Stimulated activated naive B cell treated with anti-CD40 and anti-IgM and Interleukin-4, amounts not matched to agents 10 μg/mL and 1 μg/mL and 100 μg/mL, for 72 hours (primary cell): ENCODE data around the gene CETN1.

Experiments used
- ATAC-seq, 2 donors: fragments of 150-1000 bp; cut with Tn5 transposase; replicated peaks; 2 replicates each; pipeline ENCODE4 v1.10.0; 2021; ENCODE audit warnings: moderate library complexity in 1 of 2
- DNase-seq: peaks from one replicate; pipeline ENCODE4 v3.0.0; 2021
- H3K27ac Mint-ChIP-seq: one replicate; pipeline ENCODE4 v1.8.0; 2022; ENCODE audit warnings: mild to moderate bottlenecking, mixed read lengths
- H3K27me3 Mint-ChIP-seq, 2 donors: one replicate each; pipeline ENCODE4 v1.8.0; 2022; ENCODE audit warnings: mixed read lengths in 2 of 2
- H3K36me3 Mint-ChIP-seq, 2 donors: one replicate each; pipeline ENCODE4 v1.8.0; 2022; ENCODE audit warnings: mixed read lengths in 2 of 2, mild to moderate bottlenecking in 1 of 2
- H3K4me1 Mint-ChIP-seq, 2 donors: one replicate each; pipeline ENCODE4 v1.8.0; 2022; ENCODE audit warnings: mixed read lengths in 2 of 2, mild to moderate bottlenecking in 1 of 2
- H3K4me3 Mint-ChIP-seq, 2 donors: one replicate each; pipeline ENCODE4 v1.8.0; 2022; ENCODE audit warnings: mild to moderate bottlenecking in 2 of 2, mixed read lengths in 2 of 2, moderate library complexity in 1 of 2
- H3K9me3 Mint-ChIP-seq, 2 donors: one replicate each; pipeline ENCODE4 v1.8.0; 2022; ENCODE audit warnings: mixed read lengths in 2 of 2, mild to moderate bottlenecking in 1 of 2

The CETN1 gene

DNA sequence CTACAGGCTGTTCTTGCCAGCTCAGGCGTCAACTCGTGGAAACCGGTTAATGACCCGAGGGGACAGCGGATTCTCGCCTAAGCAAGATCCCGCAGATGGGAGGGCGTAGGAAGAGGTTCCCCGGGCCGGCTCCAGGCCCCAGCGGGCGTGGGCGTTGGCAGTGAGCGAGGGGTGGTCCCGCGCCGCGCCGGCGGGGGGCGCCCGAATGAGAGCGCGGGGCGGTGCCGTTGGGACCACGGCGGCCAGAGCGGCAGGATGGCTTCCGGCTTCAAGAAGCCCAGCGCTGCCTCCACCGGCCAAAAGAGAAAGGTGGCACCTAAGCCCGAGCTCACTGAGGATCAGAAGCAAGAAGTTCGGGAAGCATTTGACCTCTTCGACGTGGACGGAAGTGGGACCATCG is at the start of gene CETN1:
Gene CETN1 (plus strand): TSS at position 227 of the 400 bp plus-strand sequence. CDS start 29 bp downstream, at position 256.
- Mint-ChIP-seq H3K4me3 (no peak within 1 kb of the TSS), H3K9me3 (peaks cover 4 to 8% of the 10 kb centered on the region in 2 donors), H3K4me1 (no peaks in the 10 kb centered on the region), H3K27ac (no peak within 1 kb of the TSS), H3K27me3 (peaks cover 14 to 16% of the 10 kb centered on the region in 2 donors), H3K36me3 (no peaks in the 10 kb centered on the region)
- DNase-seq (no peak), ATAC-seq (no peak)

DNA sequence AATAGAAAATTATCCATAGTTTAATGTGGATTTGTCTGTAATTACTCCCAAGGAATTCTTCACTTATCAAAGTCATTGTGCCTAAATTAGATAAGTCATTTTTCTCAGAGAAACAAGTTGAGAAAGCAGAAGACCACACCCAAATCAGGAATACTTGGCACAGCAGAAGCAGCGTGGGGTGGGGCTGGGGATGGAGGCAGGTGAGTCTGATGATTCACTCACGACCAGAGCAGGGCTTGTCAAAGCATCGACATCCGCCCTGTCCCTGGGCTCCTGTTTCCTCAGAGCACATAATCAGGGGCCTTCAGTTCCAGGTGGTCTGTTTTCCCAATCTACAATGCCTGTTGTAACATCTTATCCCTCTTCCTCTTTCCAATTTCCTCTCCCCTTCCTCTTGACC is 48.2 kb upstream of the CETN1 start:
- peaks cover 0 to 3% of the 10 kb centered on the region in 2 donors for H3K27me3 Mint-ChIP-seq
- no peak overlapping the region for H3K27ac Mint-ChIP-seq
- no peaks in the 10 kb centered on the region for H3K4me1 Mint-ChIP-seq
- H3K4me3 Mint-ChIP-seq = no peak overlapping the region
- ATAC-seq (no peak), DNase-seq (no peak)
- no peaks in the 10 kb centered on the region for H3K36me3 Mint-ChIP-seq
- H3K9me3 Mint-ChIP-seq = no peaks in the 10 kb centered on the region

DNA sequence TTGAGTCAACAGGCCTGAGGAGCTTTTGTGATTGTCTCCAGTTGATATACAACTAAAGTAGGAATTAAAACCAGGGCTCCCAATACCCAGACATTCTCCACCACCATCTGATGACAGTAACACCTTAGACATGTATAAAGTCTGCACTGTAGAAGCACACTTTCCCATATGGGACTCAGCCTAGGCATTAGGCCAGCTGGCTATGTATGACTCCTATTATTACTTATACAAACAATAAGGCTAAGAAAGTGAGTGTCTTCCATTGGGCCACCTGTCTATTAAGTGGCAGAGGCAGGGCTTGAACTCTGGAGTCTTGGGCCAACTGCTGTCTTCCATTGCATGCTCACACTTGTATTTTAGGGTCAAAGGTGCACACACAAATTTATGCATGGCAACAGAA is 47.5 kb upstream of the CETN1 start:
- H3K4me3 Mint-ChIP-seq = no peak overlapping the region
- peaks cover 0 to 3% of the 10 kb centered on the region in 2 donors for H3K27me3 Mint-ChIP-seq
- H3K36me3 Mint-ChIP-seq = no peaks in the 10 kb centered on the region
- ATAC-seq (no peak), DNase-seq (no peak)
- no peak overlapping the region for H3K27ac Mint-ChIP-seq
- no peaks in the 10 kb centered on the region for H3K9me3 Mint-ChIP-seq
- no peaks in the 10 kb centered on the region for H3K4me1 Mint-ChIP-seq

DNA sequence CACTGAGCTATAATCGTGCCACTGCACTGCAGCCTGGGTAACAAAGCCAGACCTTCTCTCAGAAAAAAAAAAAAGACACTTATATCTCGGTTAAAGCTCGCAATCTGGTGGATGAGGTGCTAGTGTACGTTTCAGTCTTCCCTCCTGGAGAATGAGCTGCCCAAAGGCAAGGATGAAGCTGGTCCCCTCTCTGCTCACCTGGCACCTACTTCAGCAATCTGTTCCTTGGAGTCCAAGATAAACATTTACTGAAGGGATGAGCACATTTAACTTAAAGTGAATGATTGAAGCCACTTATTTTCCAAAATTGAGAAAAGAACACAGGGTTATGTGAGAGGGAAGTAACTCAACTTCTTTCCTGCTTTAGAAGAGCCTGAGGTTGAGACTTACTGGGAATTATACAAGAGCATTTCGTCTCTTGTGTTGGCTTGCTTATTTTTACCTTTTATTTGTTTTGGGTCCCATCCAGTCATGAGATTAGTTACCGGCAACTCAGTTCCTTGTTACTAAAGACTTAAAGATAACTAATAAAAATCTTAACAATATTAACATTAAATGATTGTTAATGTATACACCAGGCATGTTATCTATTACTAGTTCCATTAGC is 46.1 kb upstream of the CETN1 start:
- H3K27ac Mint-ChIP-seq = no peak overlapping the region
- H3K27me3 Mint-ChIP-seq = no peaks in the 10 kb centered on the region
- no peaks in the 10 kb centered on the region for H3K4me1 Mint-ChIP-seq
- H3K9me3 Mint-ChIP-seq = no peaks in the 10 kb centered on the region
- no peak for ATAC-seq
- no peak for DNase-seq
- H3K4me3 Mint-ChIP-seq = no peak overlapping the region
- no peaks in the 10 kb centered on the region for H3K36me3 Mint-ChIP-seq

DNA sequence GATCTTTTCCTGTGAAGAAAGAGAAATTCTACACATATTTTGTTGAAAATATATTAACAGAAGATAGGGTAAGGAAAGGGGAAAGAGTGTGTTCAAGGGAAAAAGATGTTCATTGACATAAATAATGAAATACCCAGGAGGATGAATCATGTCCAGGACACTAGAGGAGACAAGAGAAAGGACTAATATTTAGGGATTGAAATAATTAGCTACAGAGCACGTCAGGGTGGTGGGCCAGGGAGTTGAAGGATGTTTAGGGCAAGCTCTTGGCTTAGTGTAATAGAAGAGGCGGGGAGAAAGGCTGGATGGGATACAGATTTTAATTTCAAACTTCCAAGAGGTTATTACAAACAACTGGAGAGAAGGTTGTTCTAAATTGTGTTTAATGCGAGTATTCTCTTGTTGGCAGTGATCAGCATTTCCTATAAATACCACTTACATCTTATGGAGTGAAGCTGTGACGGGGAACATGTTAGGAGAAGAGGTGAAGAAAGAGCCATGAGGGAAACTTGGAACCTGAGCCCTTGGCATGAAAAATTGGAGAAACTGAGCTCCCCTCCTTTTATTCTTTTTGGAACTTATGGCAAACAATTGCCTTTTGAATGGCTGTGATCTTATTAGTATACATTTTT is 36.6 kb upstream of the CETN1 start:
- no peak for ATAC-seq
- H3K36me3 Mint-ChIP-seq = no peaks in the 10 kb centered on the region
- no peaks in the 10 kb centered on the region for H3K27me3 Mint-ChIP-seq
- no peak for DNase-seq
- H3K27ac Mint-ChIP-seq = no peak overlapping the region
- no peaks in the 10 kb centered on the region for H3K4me1 Mint-ChIP-seq
- H3K4me3 Mint-ChIP-seq = no peak overlapping the region
- H3K9me3 Mint-ChIP-seq = peaks cover 3 to 5% of the 10 kb centered on the region in 2 donors

DNA sequence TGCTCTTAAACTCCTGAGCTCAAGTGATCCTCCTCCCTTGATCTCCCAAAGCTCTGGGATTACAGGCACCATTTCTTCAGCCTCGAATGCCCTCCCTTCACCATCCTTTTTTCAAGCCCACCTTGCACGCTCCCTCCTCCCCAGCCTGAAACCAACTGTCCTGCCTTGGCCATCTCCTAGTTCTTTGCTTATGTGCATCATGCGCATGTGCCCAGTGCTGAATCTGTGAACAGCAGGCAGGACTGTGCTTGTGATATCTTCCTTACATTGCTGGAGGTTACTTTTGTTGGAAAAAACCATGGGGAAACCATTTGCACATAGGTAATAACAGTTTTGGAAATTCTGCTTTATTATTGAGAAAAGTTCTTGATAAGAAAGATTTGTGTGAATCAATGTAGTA is 30.2 kb upstream of the CETN1 start:
- DNase-seq = no peak
- Mint-ChIP-seq H3K9me3 (peaks cover 5 to 6% of the 10 kb centered on the region in 2 donors), H3K36me3 (no peaks in the 10 kb centered on the region), H3K4me3 (no peak overlapping the region), H3K27me3 (peaks cover 4 to 6% of the 10 kb centered on the region in 2 donors), H3K27ac (no peak overlapping the region), H3K4me1 (no peaks in the 10 kb centered on the region)
- ATAC-seq = no peak

DNA sequence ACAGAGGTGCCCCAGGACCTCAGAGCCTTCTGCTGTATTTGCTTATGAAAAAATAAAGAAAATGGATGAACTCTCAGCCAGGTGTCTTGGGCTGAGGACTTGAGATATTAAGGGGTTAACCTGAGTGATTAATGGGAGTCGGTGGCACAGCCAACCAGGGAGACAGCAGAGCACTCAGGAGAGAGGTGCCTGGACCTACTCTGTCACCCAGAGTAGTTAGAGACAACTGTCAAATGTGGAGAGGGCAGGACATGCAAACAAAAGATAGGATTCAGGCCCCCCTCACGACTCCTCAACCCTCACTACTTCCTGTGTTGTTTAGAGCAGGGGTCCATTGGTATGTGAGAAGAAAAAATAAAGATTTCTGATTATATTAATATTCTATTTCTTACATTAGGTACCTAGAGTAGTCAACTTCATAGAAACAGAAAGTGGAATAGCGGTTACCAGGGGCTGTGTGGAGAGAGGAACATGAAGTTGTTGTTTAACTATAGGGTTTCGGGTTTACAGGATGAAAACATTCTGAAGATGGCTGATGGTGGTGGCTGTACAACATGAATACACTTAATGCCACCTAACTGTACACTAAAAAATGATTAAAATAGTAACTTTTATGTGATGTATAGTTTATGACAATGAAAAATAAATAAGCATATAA is 28.6 kb upstream of the CETN1 start:
- ATAC-seq = no peak
- H3K27me3 Mint-ChIP-seq = peaks cover 4 to 6% of the 10 kb centered on the region in 2 donors
- no peak overlapping the region for H3K4me3 Mint-ChIP-seq
- peaks cover 5 to 6% of the 10 kb centered on the region in 2 donors for H3K9me3 Mint-ChIP-seq
- no peak overlapping the region for H3K27ac Mint-ChIP-seq
- no peaks in the 10 kb centered on the region for H3K4me1 Mint-ChIP-seq
- no peaks in the 10 kb centered on the region for H3K36me3 Mint-ChIP-seq
- DNase-seq = no peak

DNA sequence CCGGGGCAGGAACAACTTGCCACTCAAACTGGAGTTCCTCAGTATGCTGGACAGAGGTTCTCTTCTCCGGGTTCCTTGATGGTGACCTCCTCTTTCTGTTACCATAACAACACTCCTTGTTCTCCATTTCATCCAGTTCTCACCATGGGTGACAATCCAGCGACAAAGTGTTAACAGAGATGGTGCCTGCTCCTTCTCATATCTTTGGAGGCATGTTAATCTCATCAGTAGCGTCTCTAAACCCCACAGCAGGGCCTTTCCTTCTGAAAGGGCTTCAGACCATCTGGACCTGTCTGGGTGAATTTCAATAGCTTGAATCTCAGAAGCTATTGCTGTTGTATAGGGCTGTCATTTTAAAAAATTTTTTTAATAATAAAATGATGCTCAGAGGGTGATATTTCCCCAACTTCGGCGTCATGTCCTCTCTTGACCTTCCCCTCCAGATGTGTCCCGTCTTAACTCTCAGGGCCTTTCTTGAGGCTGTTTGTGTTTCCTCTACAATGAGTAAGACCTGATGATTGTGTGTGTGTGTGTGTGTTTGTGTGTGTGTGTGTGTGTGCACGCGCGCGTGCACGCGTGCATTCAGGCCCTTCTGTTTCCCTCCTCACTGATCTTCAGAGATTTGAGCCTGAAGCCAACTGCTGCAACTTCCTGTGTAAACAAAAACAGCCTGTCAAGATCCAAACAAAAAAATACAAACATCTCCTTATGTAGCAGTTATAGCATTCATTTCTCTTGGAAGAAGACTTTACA is 24.3 kb upstream of the CETN1 start:
- Mint-ChIP-seq H3K27me3 (no peaks in the 10 kb centered on the region), H3K4me1 (no peaks in the 10 kb centered on the region), H3K4me3 (no peak overlapping the region), H3K27ac (no peak overlapping the region), H3K36me3 (no peaks in the 10 kb centered on the region), H3K9me3 (no peaks in the 10 kb centered on the region)
- ATAC-seq (no peak), DNase-seq (no peak)

DNA sequence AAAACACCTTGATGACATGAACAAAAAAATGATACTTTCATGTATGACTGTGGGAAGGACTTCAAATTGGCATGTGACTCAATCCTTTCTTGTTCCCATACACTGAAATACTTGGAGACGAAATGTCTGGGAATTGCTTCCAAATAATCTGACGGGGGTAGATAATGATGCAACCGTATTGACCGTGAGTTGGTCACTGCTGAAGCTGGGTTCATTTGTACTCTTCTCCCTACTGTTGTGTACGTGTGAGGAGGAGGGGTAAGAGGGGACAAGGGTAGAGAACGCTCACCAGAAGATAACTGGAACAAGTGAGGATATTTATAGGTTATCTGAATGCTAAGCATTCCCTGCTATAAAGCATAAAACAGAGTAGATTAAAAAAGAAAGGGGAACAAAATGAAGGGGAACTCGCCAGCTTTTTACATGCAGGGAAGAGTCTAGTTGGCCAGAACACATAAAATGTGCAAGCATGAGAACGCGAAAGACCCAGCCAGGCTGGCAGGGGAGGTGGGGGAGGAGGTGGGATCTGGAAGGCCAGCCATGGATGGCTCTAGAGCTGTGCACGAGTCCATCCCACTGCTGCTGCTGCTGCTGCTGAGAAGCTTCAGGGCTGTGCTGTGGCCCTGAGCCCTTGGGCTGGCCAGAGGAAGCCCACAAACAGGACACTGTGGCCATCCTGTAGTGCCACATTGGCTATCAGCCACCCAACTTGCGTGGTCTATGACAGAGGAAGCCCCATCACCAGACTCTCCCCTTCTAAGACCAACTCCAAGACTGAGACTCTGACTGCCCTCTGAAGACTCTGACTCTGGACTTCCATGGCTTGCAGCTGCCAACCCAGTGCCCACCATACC is 15.2 kb upstream of the CETN1 start:
- ATAC-seq (peak in 1 of 2 donors; percentile 10), DNase-seq (no peak)
- Mint-ChIP-seq H3K9me3 (no peaks in the 10 kb centered on the region), H3K4me1 (no peaks in the 10 kb centered on the region), H3K4me3 (no peak overlapping the region), H3K36me3 (no peaks in the 10 kb centered on the region), H3K27me3 (peaks cover 0 to 11% of the 10 kb centered on the region in 2 donors), H3K27ac (no peak overlapping the region)

DNA sequence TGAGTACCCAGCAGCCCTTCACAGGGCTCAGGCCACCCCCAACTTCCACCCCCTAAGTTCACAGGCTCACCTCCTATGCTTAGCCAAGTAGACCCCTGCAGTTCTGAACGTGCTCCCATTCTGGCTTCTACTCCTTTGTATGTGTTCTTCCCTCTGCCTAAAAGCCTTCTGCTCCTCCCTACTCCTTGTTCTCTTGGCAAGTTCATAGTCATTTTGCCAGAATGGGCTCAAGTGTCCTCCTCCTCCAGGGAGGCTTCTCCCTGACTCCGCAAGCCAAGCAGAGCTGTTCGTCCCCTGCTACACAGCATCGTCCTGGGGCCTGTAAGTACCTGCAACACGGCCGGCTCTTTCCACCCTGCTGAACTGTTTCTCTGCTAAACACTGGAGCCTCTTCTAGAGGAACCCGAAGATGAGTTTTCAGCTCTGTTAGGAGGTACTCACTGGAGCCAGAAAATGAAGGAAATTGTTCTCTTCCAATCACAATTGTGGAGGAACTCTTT is 14.6 kb upstream of the CETN1 start:
- Mint-ChIP-seq H3K9me3 (no peaks in the 10 kb centered on the region), H3K4me1 (no peaks in the 10 kb centered on the region), H3K36me3 (no peaks in the 10 kb centered on the region), H3K27me3 (peaks cover 0 to 14% of the 10 kb centered on the region in 2 donors), H3K27ac (no peak overlapping the region), H3K4me3 (no peak overlapping the region)
- ATAC-seq = no peak
- DNase-seq = no peak

DNA sequence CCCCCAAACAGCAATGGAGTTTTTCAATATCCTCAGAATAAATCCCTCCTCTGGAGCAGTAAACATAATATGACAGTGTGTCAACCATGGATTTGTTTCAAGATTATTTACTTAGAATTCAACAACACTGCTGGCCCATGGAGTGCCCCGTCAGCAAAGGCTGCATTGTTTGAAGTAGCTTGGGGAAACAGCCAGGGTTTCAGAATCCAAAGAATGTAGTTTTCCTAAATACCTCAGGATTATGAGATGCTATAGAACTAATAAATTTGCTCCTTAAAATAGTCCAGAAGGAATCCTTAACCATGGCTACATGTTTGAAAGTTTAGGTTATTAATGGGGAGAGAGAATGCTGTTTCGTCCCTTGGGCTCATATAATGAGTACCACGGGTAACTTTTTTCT is 13.1 kb upstream of the CETN1 start:
- no peak for ATAC-seq
- Mint-ChIP-seq H3K36me3 (no peaks in the 10 kb centered on the region), H3K4me1 (no peaks in the 10 kb centered on the region), H3K9me3 (no peaks in the 10 kb centered on the region), H3K27me3 (peaks cover 0 to 14% of the 10 kb centered on the region in 2 donors), H3K27ac (no peak overlapping the region), H3K4me3 (no peak overlapping the region)
- no peak for DNase-seq

DNA sequence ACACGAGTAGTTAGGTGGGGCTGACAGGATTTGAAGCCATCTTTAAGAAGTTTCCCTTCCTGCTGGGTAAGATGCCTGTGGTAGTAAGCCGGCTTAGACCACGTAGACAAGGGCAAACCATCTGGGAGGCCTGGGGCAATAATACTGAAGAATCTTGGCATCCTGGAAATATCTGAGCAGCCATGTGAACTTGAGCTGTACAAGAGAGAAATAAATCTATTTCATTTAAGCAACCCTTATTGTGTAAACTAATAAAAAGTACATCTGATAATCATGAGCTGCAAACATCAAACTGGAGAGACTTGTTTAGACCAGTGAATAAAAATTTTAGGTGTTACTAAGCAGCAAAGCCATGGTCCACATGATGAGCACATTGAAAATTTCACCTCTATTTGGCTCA is 11.4 kb upstream of the CETN1 start:
- Mint-ChIP-seq H3K9me3 (no peaks in the 10 kb centered on the region), H3K27me3 (peaks cover 0 to 14% of the 10 kb centered on the region in 2 donors), H3K4me3 (no peak overlapping the region), H3K4me1 (no peaks in the 10 kb centered on the region), H3K36me3 (no peaks in the 10 kb centered on the region), H3K27ac (no peak overlapping the region)
- no peak for DNase-seq
- ATAC-seq = no peak

DNA sequence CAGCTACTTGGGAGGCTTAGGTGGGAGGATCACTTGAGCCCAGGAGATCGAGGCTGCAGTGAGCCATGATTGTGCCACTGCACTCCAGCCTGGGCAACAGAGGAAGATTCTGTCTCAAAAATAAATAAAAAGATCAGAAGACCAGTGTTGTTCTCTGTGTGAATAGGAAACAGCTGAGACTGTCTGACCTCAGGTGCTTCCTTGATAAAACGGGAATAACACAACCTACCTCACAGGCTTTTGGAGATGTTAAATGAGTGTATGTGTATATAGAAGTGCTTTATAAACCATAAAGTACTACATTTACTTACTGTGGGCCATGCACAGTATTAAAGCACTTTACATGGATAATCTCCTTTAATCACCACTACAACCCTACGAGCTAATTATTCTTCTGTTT is 9.9 kb upstream of the CETN1 start:
- ATAC-seq (no peak), DNase-seq (no peak)
- Mint-ChIP-seq H3K27me3 (peaks cover 0 to 10% of the 10 kb centered on the region in 2 donors), H3K36me3 (no peaks in the 10 kb centered on the region), H3K9me3 (no peaks in the 10 kb centered on the region), H3K4me3 (no peak overlapping the region), H3K4me1 (no peaks in the 10 kb centered on the region), H3K27ac (no peak overlapping the region)

DNA sequence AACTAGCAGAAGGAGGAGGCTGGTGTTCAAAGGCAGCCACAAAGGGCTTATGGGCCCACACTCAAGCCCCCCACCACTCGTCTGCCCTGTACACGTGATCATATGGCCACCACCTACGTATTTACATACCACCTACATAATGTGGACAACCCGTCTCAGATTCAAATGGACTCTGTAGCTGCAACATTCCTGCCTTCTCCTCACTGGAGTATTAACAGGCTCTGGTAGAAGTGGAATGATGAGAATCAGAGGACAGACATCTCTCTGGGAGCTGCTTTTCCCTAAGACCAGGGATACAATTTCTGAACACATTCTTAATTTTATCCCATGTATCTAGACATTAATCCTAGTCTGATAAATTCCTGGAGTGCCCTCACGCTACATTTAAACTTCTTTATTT is 9.5 kb upstream of the CETN1 start:
- no peaks in the 10 kb centered on the region for H3K9me3 Mint-ChIP-seq
- H3K4me1 Mint-ChIP-seq = no peaks in the 10 kb centered on the region
- no peaks in the 10 kb centered on the region for H3K36me3 Mint-ChIP-seq
- H3K27me3 Mint-ChIP-seq = peaks cover 0 to 7% of the 10 kb centered on the region in 2 donors
- no peak overlapping the region for H3K4me3 Mint-ChIP-seq
- DNase-seq (no peak), ATAC-seq (no peak)
- H3K27ac Mint-ChIP-seq = no peak overlapping the region
